Hepatocyte (in vitro differentiated cells): ENCODE results near the gene OGG1.

Experiments
- CTCF ChIP-seq: fragments of 200-600 bp; sonication (generic); IDR thresholded peaks from 2 replicates; pipeline ENCODE4 v1.5.1; 2016; ENCODE audit warnings: antibody characterized with exemption, mild to moderate bottlenecking; ENCODE audit not compliant: poor library complexity
- EZH2 ChIP-seq: fragments of 200-600 bp; sonication (generic); IDR thresholded peaks from 2 replicates; pipeline ENCODE4 v1.6.1; 2016; ENCODE audit warnings: antibody characterized with exemption, mild to moderate bottlenecking, borderline replicate concordance
- EZH2phosphoT487 ChIP-seq: fragments of 200-600 bp; sonication (generic); IDR thresholded peaks from one replicate; pipeline ENCODE4 v1.6.1; 2018; ENCODE audit warnings: antibody characterized with exemption, mild to moderate bottlenecking, low read depth, moderate library complexity; ENCODE audit not compliant: unreplicated experiment, severe bottlenecking

GRCh38 chr3:9806137-9806536, 56.4 kb downstream of the OGG1 start:
- no peak for TF ChIP-seq CTCF
- TF ChIP-seq EZH2, result no peak
- no peak for TF ChIP-seq EZH2phosphoT487
